Mesothelial cell of epicardium (in vitro differentiated cells): Measurements from ENCODE around the gene STBD1. TPM values are rescaled to one million over a fixed set of nuclear protein-coding genes. Genes with fewer than 3 reads are reported as not detected.

Experiments used
- DNase-seq, 2 experiments: peaks; one replicate each; pipeline ENCODE4 v3.0.0; 2021; ENCODE audit warnings: low spot score in 2 of 2; ENCODE audit not compliant: unreplicated experiment in 2 of 2
- H3K27ac Mint-ChIP-seq: 2 replicates; pipeline ENCODE4 v1.8.0; 2021; ENCODE audit warnings: mixed read lengths
- H3K27me3 Mint-ChIP-seq: 2 replicates; pipeline ENCODE4 v1.8.0; 2021; ENCODE audit warnings: low read depth, mixed read lengths
- H3K36me3 Mint-ChIP-seq: 2 replicates; pipeline ENCODE4 v1.8.0; 2021; ENCODE audit warnings: mixed read lengths
- H3K4me1 Mint-ChIP-seq: 2 replicates; pipeline ENCODE4 v1.8.0; 2021; ENCODE audit warnings: mixed read lengths
- H3K4me3 Mint-ChIP-seq: 2 replicates; pipeline ENCODE4 v1.8.0; 2021; ENCODE audit warnings: mild to moderate bottlenecking, moderate library complexity, mixed read lengths
- H3K9me3 Mint-ChIP-seq: 2 replicates; pipeline ENCODE4 v1.8.0; 2021; ENCODE audit warnings: mixed read lengths
- CTCF ChIP-seq: fragments of 200-600 bp; sonication (generic); IDR thresholded peaks from one replicate; pipeline ENCODE4 v1.5.0; 2021; ENCODE audit warnings: antibody characterized with exemption; ENCODE audit not compliant: unreplicated experiment
- total RNA-seq: library from RNA; stranded (reverse); gene quantifications from 3 replicates; pipeline ENCODE4 v1.2.1, GENCODE V29; 2021

The STBD1 gene
- total RNA-seq, 1 donor from 2014 or later, result 2.2 TPM

GRCh38 chr4:76292730-76293129 lies 13.8 kb upstream of the STBD1 start:
- no peak overlapping the region for H3K27ac Mint-ChIP-seq

GRCh38 chr4:76293772-76294171 lies 12.8 kb upstream of the STBD1 start:
- no peak for TF ChIP-seq CTCF
- no peak overlapping the region for H3K4me3 Mint-ChIP-seq
- H3K9me3 Mint-ChIP-seq, result peaks cover 30% of the 10 kb centered on the region
- DNase-seq, result no peak
- peaks cover 5% of the 10 kb centered on the region for H3K36me3 Mint-ChIP-seq
- no peaks in the 10 kb centered on the region for H3K27me3 Mint-ChIP-seq
- H3K27ac Mint-ChIP-seq, result no peak overlapping the region
- no peaks in the 10 kb centered on the region for H3K4me1 Mint-ChIP-seq

More at GRCh38 chr4:76292730-76293129, 13.8 kb upstream of the STBD1 start:
- DNase-seq, result no peak
- H3K27me3 Mint-ChIP-seq, result peaks cover 2% of the 10 kb centered on the region
- no peak for TF ChIP-seq CTCF
- H3K4me1 Mint-ChIP-seq, result no peaks in the 10 kb centered on the region
- H3K4me3 Mint-ChIP-seq, result no peak overlapping the region
- H3K36me3 Mint-ChIP-seq, result peaks cover 4% of the 10 kb centered on the region
- H3K9me3 Mint-ChIP-seq, result peaks cover 26% of the 10 kb centered on the region

- peaks cover 33% of the 10 kb centered on the region for H3K9me3 Mint-ChIP-seq
- H3K27me3 Mint-ChIP-seq, result no peaks in the 10 kb centered on the region
- H3K36me3 Mint-ChIP-seq, result peaks cover 5% of the 10 kb centered on the region
- no peak for TF ChIP-seq CTCF
- DNase-seq, result no peak
- H3K27ac Mint-ChIP-seq, result no peak overlapping the region
- no peak overlapping the region for H3K4me3 Mint-ChIP-seq
- H3K4me1 Mint-ChIP-seq, result peaks cover 7% of the 10 kb centered on the region
Measured at GRCh38 chr4:76296286-76296820, 10.2 kb upstream of the STBD1 start.

- Mint-ChIP-seq H3K9me3 (peaks cover 33% of the 10 kb centered on the region), H3K4me3 (no peak overlapping the region), H3K4me1 (peaks cover 18% of the 10 kb centered on the region), H3K27ac (no peak overlapping the region), H3K27me3 (no peaks in the 10 kb centered on the region), H3K36me3 (peaks cover 5% of the 10 kb centered on the region)
- no peak for TF ChIP-seq CTCF
- no peak for DNase-seq
Measured at GRCh38 chr4:76298227-76298626, 8.3 kb upstream of the STBD1 start.

- no peak for TF ChIP-seq CTCF
- Mint-ChIP-seq H3K9me3 (peaks cover 33% of the 10 kb centered on the region), H3K4me1 (peaks cover 18% of the 10 kb centered on the region), H3K36me3 (peaks cover 5% of the 10 kb centered on the region), H3K4me3 (no peak overlapping the region), H3K27ac (no peak overlapping the region), H3K27me3 (no peaks in the 10 kb centered on the region)
- DNase-seq, result no peak
Measured at GRCh38 chr4:76300012-76300411, 6.5 kb upstream of the STBD1 start.
